COLO829 (cell line): ENCODE data around the gene GEN1.

ENCODE experiments used
- DNase-seq: peaks from one replicate; pipeline ENCODE4 v3.0.0; 2012; ENCODE audit warnings: low spot score

The GEN1 gene

GRCh38 chr2:17754773-17755425 is 961 bp downstream of the GEN1 start:
- no peak for DNase-seq

GRCh38 chr2:17756668-17757067 is 2.7 kb downstream of the GEN1 start:
- no peak for DNase-seq

- no peak for DNase-seq
These were observed 3.4 kb downstream of the GEN1 start for GRCh38 chr2:17757321-17757720.

GRCh38 chr2:17758118-17758517 is 4.2 kb downstream of the GEN1 start:
- no peak for DNase-seq

- DNase-seq, result no peak
These were observed 5.9 kb downstream of the GEN1 start for GRCh38 chr2:17759805-17760204.

- no peak for DNase-seq
These were observed 8.5 kb downstream of the GEN1 start for GRCh38 chr2:17762451-17762850.

- DNase-seq, result no peak
These were observed 9.8 kb downstream of the GEN1 start for GRCh38 chr2:17763641-17764333.

GRCh38 chr2:17765398-17765797 is 11.5 kb downstream of the GEN1 start:
- DNase-seq, result no peak

- DNase-seq, result no peak
These were observed 15.0 kb downstream of the GEN1 start for GRCh38 chr2:17768894-17769293.

GRCh38 chr2:17771956-17772355 is 18.0 kb downstream of the GEN1 start:
- DNase-seq, result no peak

GRCh38 chr2:17772532-17772931 is 18.6 kb downstream of the GEN1 start:
- DNase-seq, result no peak

- DNase-seq, result no peak
These were observed 26.6 kb downstream of the GEN1 start for GRCh38 chr2:17780546-17780945.

GRCh38 chr2:17781482-17781881 is 27.5 kb downstream of the GEN1 start:
- peak; percentile 56 for DNase-seq

GRCh38 chr2:17786727-17787126 is 32.8 kb downstream of the GEN1 start:
- no peak for DNase-seq

- no peak for DNase-seq
These were observed 34.8 kb downstream of the GEN1 start for GRCh38 chr2:17788773-17789172.

GRCh38 chr2:17790536-17790935 is 36.6 kb downstream of the GEN1 start:
- DNase-seq, result no peak

GRCh38 chr2:17791121-17791816 is 37.3 kb downstream of the GEN1 start:
- DNase-seq, result no peak

- DNase-seq, result no peak
These were observed 37.8 kb downstream of the GEN1 start for GRCh38 chr2:17791817-17792130.

GRCh38 chr2:17792515-17792914 is 38.6 kb downstream of the GEN1 start:
- DNase-seq, result no peak

- DNase-seq, result no peak
These were observed 39.4 kb downstream of the GEN1 start for GRCh38 chr2:17793296-17793695.

- no peak for DNase-seq
These were observed 39.9 kb downstream of the GEN1 start for GRCh38 chr2:17793803-17794354.

GRCh38 chr2:17795309-17795708 is 41.4 kb downstream of the GEN1 start:
- DNase-seq, result no peak

- DNase-seq, result no peak
These were observed 44.4 kb downstream of the GEN1 start for GRCh38 chr2:17798338-17798737.
